Loucy (cell line): ENCODE measurements around the gene EAPP.

Experiments
- CTCF ChIP-seq: fragments of 200-600 bp; sonication (generic); conservative IDR thresholded peaks from 2 replicates; pipeline ENCODE4 v1.5.1; 2014; ENCODE audit warnings: mild to moderate bottlenecking, antibody characterized with exemption, low read length
- EZH2phosphoT487 ChIP-seq: fragments of 200-600 bp; IDR thresholded peaks from 2 replicates; pipeline ENCODE4 v1.6.1; 2018; ENCODE audit warnings: antibody characterized with exemption, mild to moderate bottlenecking, moderate library complexity, borderline replicate concordance

GRCh38 chr14:34507884-34508283 is 31.6 kb downstream of the EAPP start:
- TF ChIP-seq CTCF (no peak), EZH2phosphoT487 (no peak)
